Measurements from ENCODE around the gene TBC1D14. TPM values are rescaled to one million over a fixed set of nuclear protein-coding genes. Genes with fewer than 3 reads are reported as not detected.

Gene TBC1D14
- total and polyA plus RNA-seq, 2 of the 4 experiments (the other 2 are of a cell fraction): 31.7 to 40.7 TPM

GRCh38 chr4:6913350-6913905, 3.8 kb downstream of the TBC1D14 start:
- H3K36me3 ChIP-seq (ENCODE audit: control insufficient read depth, insufficient read depth, low read length): no peaks in the 10 kb centered on the region
- H3K56ac ChIP-seq (ENCODE audit: extremely low read depth, insufficient read depth, low read length): no peak overlapping the region
- no peak overlapping the region for H2AFZ ChIP-seq (replicated peaks; ENCODE audit: low read length, poor library complexity)
- H3K4ac ChIP-seq (ENCODE audit: low read depth, low read length): no peak overlapping the region
- H3K14ac ChIP-seq (replicated peaks; ENCODE audit: low read depth, low read length): no peak overlapping the region
- H2BK5ac ChIP-seq (ENCODE audit: low read depth, low read length, poor library complexity, severe bottlenecking): no peak overlapping the region
- intact Hi-C loops (cut with micrococcal nuclease) (loop anchor here (5.0 kb wide), 1 partner anchor 59 kb away; no protein-coding TSS in a partner anchor), in situ Hi-C loops (cut with MboI; ENCODE audit: low sequenced_read_pairs) (no loop called here), dilution Hi-C loops (cut with HindIII; ENCODE audit: low sequenced_read_pairs, unreplicated experiment) (no loop called here)
- no peak overlapping the region for H3K18ac ChIP-seq (ENCODE audit: low read depth, low read length)
- H2AK9ac ChIP-seq (replicated peaks; ENCODE audit: low read depth, low read length, poor library complexity): no peak overlapping the region
- no peak overlapping the region for H4K8ac ChIP-seq (ENCODE audit: low read depth in 2 of 2, low read length in 2 of 2)
- H3K9me1 ChIP-seq (ENCODE audit: insufficient read depth, low read length): peaks cover 12% of the 10 kb centered on the region; the same call in 1 of the 2 replicates
- peaks cover 29 to 61% of the 10 kb centered on the region in 2 experiments; a peak in 3 of 4 replicates for H3K79me1 ChIP-seq (ENCODE audit: low read depth in 1 of 2, low read length in 2 of 2)
- no peak overlapping the region for H2BK15ac ChIP-seq (ENCODE audit: low read depth, low read length)
- H3K23ac ChIP-seq (ENCODE audit: low read depth, low read length): no peak overlapping the region
- H2BK20ac ChIP-seq (ENCODE audit: low read depth, low read length): no peak overlapping the region
- WGBS, 2 experiments (ENCODE audit: extremely low coverage in 2 of 2, insufficient read length in 1 of 2): 100% methylated on average over 2 of the region's 6 CpGs; no CpG with 5 or more reads in 1 of the 2 experiments
- H4K5ac ChIP-seq (ENCODE audit: low read depth, low read length): no peak overlapping the region
- H3K27ac ChIP-seq (ENCODE audit: insufficient read depth, low read length): no peak overlapping the region
- no peak overlapping the region for H2BK120ac ChIP-seq (ENCODE audit: low read depth, low read length)
- H3K4me3 ChIP-seq (ENCODE audit: insufficient read depth, low read depth, low read length): no peak overlapping the region
- CTCF ChIA-PET: no interaction called here
- DNase-seq: no peak
- no peaks in the 10 kb centered on the region for H3K27me3 ChIP-seq (ENCODE audit: control insufficient read depth, insufficient read depth, low read length)
- no peaks in the 10 kb centered on the region for H3K9me3 ChIP-seq (ENCODE audit: control insufficient read depth, insufficient read depth, low read length)
- H3K4me1 ChIP-seq (ENCODE audit: control insufficient read depth, insufficient read depth, low read length): peaks cover 16% of the 10 kb centered on the region
- H2AK5ac ChIP-seq (ENCODE audit: low read depth, low read length): no peak overlapping the region
- peaks cover 28% of the 10 kb centered on the region for H4K20me1 ChIP-seq (ENCODE audit: insufficient read depth, low read length)
- ATAC-seq (ENCODE audit: low read depth): no peak
- H4K91ac ChIP-seq (ENCODE audit: insufficient read depth, low read depth, low read length): no peak overlapping the region
- no peak overlapping the region for H3K4me2 ChIP-seq (ENCODE audit: low read depth, low read length)
- H3K9ac ChIP-seq (ENCODE audit: low read depth, low read length): no peak overlapping the region
- no TSS peak for BruUV-seq (replicated peaks)
- TF ChIP-seq FOS (IDR thresholded peaks at IDR 0.05; ENCODE audit: low read depth, low read length) (no peak), MAFK (IDR thresholded peaks at IDR 0.05; ENCODE audit: low read depth, low read length) (no peak), MAZ (IDR thresholded peaks at IDR 0.05; ENCODE audit: borderline replicate concordance, low read depth, low read length) (no peak), BHLHE40 (IDR thresholded peaks at IDR 0.05; ENCODE audit: low read depth, low read length) (no peak), CEBPB (IDR thresholded peaks at IDR 0.05; ENCODE audit: low read depth, low read length) (no peak), USF2 (IDR thresholded peaks at IDR 0.05; ENCODE audit: low read depth, low read length) (no peak), RAD21 (IDR thresholded peaks at IDR 0.05; ENCODE audit: low read length) (no peak), SMC3 (IDR thresholded peaks at IDR 0.05; ENCODE audit: low read depth, low read length) (no peak), RFX5 (IDR thresholded peaks at IDR 0.05; ENCODE audit: low read depth, low read length) (no peak)
- POLR2A ChIA-PET (ENCODE audit: unreplicated experiment): no interaction called here
